ENCODE measurements around the gene NTSR1. TPM values are rescaled to one million over a fixed set of nuclear protein-coding genes. Genes with fewer than 3 reads are reported as not detected.
A peak's percentile ranks its signal among the peaks of the same experiment; 100 is the strongest.

Gene NTSR1
- total and polyA plus RNA-seq, 2 of the 13 experiments (the other 11 are each of a cell fraction or from before 2014, with no cell fraction given) = 0.09 to 0.12 TPM

GRCh38 chr20:62689861-62690260 lies 18.8 kb upstream of the NTSR1 start:
- no peak for FAIRE-seq
- DNase-seq (ENCODE audit: low spot score) = no peak
- no peak overlapping the region for H3K4me3 ChIP-seq (replicated peaks in 1 of 3; ENCODE audit: insufficient read depth in 1 of 3, low read depth in 2 of 3, low read length in 3 of 3)
- TF ChIP-seq ZNF10 (CRISPR knock-in tag; IDR thresholded peaks at IDR 0.05; ENCODE audit: borderline replicate concordance, low read depth) (no peak), NFKB2 (CRISPR knock-in tag; IDR thresholded peaks at IDR 0.05; ENCODE audit: borderline replicate concordance) (0 out of 2 replicates have a peak, but pooled peaks have one; percentile 1), KDM2A (CRISPR knock-in tag; IDR thresholded peaks at IDR 0.05; ENCODE audit: borderline replicate concordance, low read depth) (0 out of 2 replicates have a peak, but pooled peaks have one; percentile 26), WIZ (CRISPR knock-in tag; IDR thresholded peaks at IDR 0.05) (no peak)
- H3K27ac ChIP-seq (ENCODE audit: extremely low read length, insufficient read depth, low read length) = no peak overlapping the region
- H3K36me3 ChIP-seq (replicated peaks in 1 of 2; ENCODE audit: control insufficient read depth in 1 of 2, insufficient read depth in 2 of 2, low read length in 2 of 2) = no peaks in the 10 kb centered on the region
- ChIA-PET CTCF (ENCODE audit: low intra/inter-chr PET ratio, low total read pairs) (interaction anchor here (1.5 kb wide), 1 partner anchor 102 kb away, joined by 6 read pairs; no protein-coding TSS in a partner anchor), POLR2A (no interaction called here)
- ATAC-seq = no peak
- H3K9ac ChIP-seq (ENCODE audit: insufficient read depth, low read depth, low read length) = no peak overlapping the region
- peaks cover 8% of the 10 kb centered on the region; the same call in 1 of the 2 replicates for H3K4me1 ChIP-seq (ENCODE audit: insufficient read depth, low read length)
- intact Hi-C loops (cut with micrococcal nuclease; ENCODE audit: unreplicated experiment) (loop anchor here (5.0 kb wide), 1 partner anchor 102 kb away; no protein-coding TSS in a partner anchor), in situ Hi-C loops (cut with HindIII; ENCODE audit: extremely low pct_ligation_motif_present, low pct_unique_long_range_greater_than_20kb) (loop anchor here (10.0 kb wide), 1 partner anchor 85 kb away; no protein-coding TSS in a partner anchor)
- 72% methylated on average over 10 of the region's 17 CpGs for WGBS (ENCODE audit: low lambda C conversion rate)
- no peak overlapping the region for H3K4me2 ChIP-seq (ENCODE audit: low read depth, low read length)
- H3K27me3 ChIP-seq (ENCODE audit: control insufficient read depth in 1 of 2, insufficient read depth in 2 of 2, low read length in 2 of 2) = peaks cover 45 to 96% of the 10 kb centered on the region in 2 experiments
- H3K79me2 ChIP-seq (ENCODE audit: insufficient read depth, low read length) = no peaks in the 10 kb centered on the region
- BruUV-seq (replicated peaks) = no TSS peak
- no peaks in the 10 kb centered on the region for H3K9me3 ChIP-seq (ENCODE audit: low read length)
- H4K20me1 ChIP-seq (ENCODE audit: insufficient read depth, low read length) = peaks cover 7% of the 10 kb centered on the region; the same call in 1 of the 2 replicates
- H2AFZ ChIP-seq (ENCODE audit: low read length) = no peak overlapping the region

GRCh38 chr20:62690261-62690820 lies 18.3 kb upstream of the NTSR1 start:
- no peak overlapping the region for H3K27ac ChIP-seq (ENCODE audit: extremely low read length, insufficient read depth, low read length)
- H3K79me2 ChIP-seq (ENCODE audit: insufficient read depth, low read length) = no peaks in the 10 kb centered on the region
- no peaks in the 10 kb centered on the region for H3K9me3 ChIP-seq (ENCODE audit: low read length)
- no peak overlapping the region for H2AFZ ChIP-seq (ENCODE audit: low read length)
- H3K4me2 ChIP-seq (ENCODE audit: low read depth, low read length) = no peak overlapping the region
- TF ChIP-seq CBX2 (IDR thresholded peaks at IDR 0.05; ENCODE audit: low read depth, low read length) (peak; percentile 35; the same call in 1 of the 2 replicates), CBX2 (CRISPR knock-in tag; IDR thresholded peaks at IDR 0.05; ENCODE audit: low read depth) (no peak), ZNF562 (CRISPR knock-in tag; IDR thresholded peaks at IDR 0.05; ENCODE audit: borderline replicate concordance) (no peak), SMARCE1 (IDR thresholded peaks at IDR 0.05; ENCODE audit: borderline replicate concordance) (no peak)
- H3K27me3 ChIP-seq (ENCODE audit: control insufficient read depth in 1 of 2, insufficient read depth in 2 of 2, low read length in 2 of 2) = peaks cover 50 to 98% of the 10 kb centered on the region in 2 experiments
- intact Hi-C loops (cut with micrococcal nuclease; ENCODE audit: unreplicated experiment) = no loop called here
- no peak for ATAC-seq
- POLR2A ChIA-PET = no interaction called here
- no TSS peak for BruUV-seq (replicated peaks)
- in situ Hi-C loops (cut with HindIII; ENCODE audit: extremely low pct_ligation_motif_present, low pct_unique_long_range_greater_than_20kb) = no loop called here
- H3K4me3 ChIP-seq (replicated peaks in 1 of 3; ENCODE audit: insufficient read depth in 1 of 3, low read depth in 2 of 3, low read length in 3 of 3) = no peak overlapping the region
- no peak overlapping the region for H3K9ac ChIP-seq (ENCODE audit: insufficient read depth, low read depth, low read length)
- 26% methylated on average over 17 of the region's 17 CpGs for WGBS (ENCODE audit: low lambda C conversion rate)
- no peak for FAIRE-seq
- H3K4me1 ChIP-seq (ENCODE audit: insufficient read depth, low read length) = peaks cover 8% of the 10 kb centered on the region; the same call in 1 of the 2 replicates
- DNase-seq (ENCODE audit: low spot score) = no peak
- H3K36me3 ChIP-seq (replicated peaks in 1 of 2; ENCODE audit: control insufficient read depth in 1 of 2, insufficient read depth in 2 of 2, low read length in 2 of 2) = no peaks in the 10 kb centered on the region
- CTCF ChIA-PET (ENCODE audit: low intra/inter-chr PET ratio, low total read pairs) = interaction anchor here (1.5 kb wide), 1 partner anchor 101 kb away, joined by 6 read pairs; no protein-coding TSS in a partner anchor
- peaks cover 7% of the 10 kb centered on the region; the same call in 1 of the 2 replicates for H4K20me1 ChIP-seq (ENCODE audit: insufficient read depth, low read length)
